Measurements from ENCODE around the gene PLB1.

PLB1 gene

GRCh38 chr2:28615706-28616105 lies 119.8 kb downstream of the PLB1 start:
- no peak for DNase-seq

GRCh38 chr2:28616396-28616999 lies 120.6 kb downstream of the PLB1 start:
- no peak for DNase-seq

GRCh38 chr2:28617502-28618184 lies 121.8 kb downstream of the PLB1 start:
- no peak for DNase-seq

- no peak for DNase-seq
These were observed 122.6 kb downstream of the PLB1 start for GRCh38 chr2:28618221-28619141.

GRCh38 chr2:28619213-28620196 lies 123.6 kb downstream of the PLB1 start:
- no peak for DNase-seq

GRCh38 chr2:28620291-28620793 lies 124.5 kb downstream of the PLB1 start:
- DNase-seq = no peak

GRCh38 chr2:28620801-28621171 lies 124.9 kb downstream of the PLB1 start:
- DNase-seq = no peak

- DNase-seq = peak; percentile 71
These were observed 125.6 kb downstream of the PLB1 start for GRCh38 chr2:28621172-28622100.

- no peak for DNase-seq
These were observed 126.2 kb downstream of the PLB1 start for GRCh38 chr2:28622101-28622499.

GRCh38 chr2:28623582-28624405 lies 127.9 kb downstream of the PLB1 start:
- no peak for DNase-seq

- no peak for DNase-seq
These were observed 128.6 kb downstream of the PLB1 start for GRCh38 chr2:28624436-28624792.

- peak; percentile 32 for DNase-seq
These were observed 129.2 kb downstream of the PLB1 start for GRCh38 chr2:28624793-28625701.

GRCh38 chr2:28626376-28626775 lies 130.5 kb downstream of the PLB1 start:
- no peak for DNase-seq

GRCh38 chr2:28626891-28627421 lies 131.1 kb downstream of the PLB1 start:
- no peak for DNase-seq

- DNase-seq = no peak
These were observed 132.0 kb downstream of the PLB1 start for GRCh38 chr2:28627722-28628480.

- DNase-seq = no peak
These were observed 132.6 kb downstream of the PLB1 start for GRCh38 chr2:28628506-28628905.

GRCh38 chr2:28628987-28629386 lies 133.1 kb downstream of the PLB1 start:
- no peak for DNase-seq

GRCh38 chr2:28629910-28630309 lies 134.1 kb downstream of the PLB1 start:
- no peak for DNase-seq
